Measurements from ENCODE around the gene VPS52. TPM values are rescaled to one million over a fixed set of nuclear protein-coding genes. Genes with fewer than 3 reads are reported as not detected.

Gene VPS52
- total and polyA plus RNA-seq, 4 donors = 37.3 to 59.9 (median 43.9) TPM

- TF ChIP-seq CTCF (IDR thresholded peaks at IDR 0.05; ENCODE audit: control extremely low read depth, extremely low read depth) = no peak
- Histone ChIP-seq H3K4me3 (no peak overlapping the region), H3K4me1 (ENCODE audit: control insufficient read depth in 5 of 5, insufficient read depth in 5 of 5, low read length in 5 of 5) (peaks cover 3 to 42% (median 11%) of the 10 kb centered on the region in 5 donors), H3K27me3 (ENCODE audit: control insufficient read depth in 3 of 3, insufficient read depth in 3 of 3, low read length in 2 of 3) (no peaks in the 10 kb centered on the region), H3K36me3 (ENCODE audit: control insufficient read depth in 4 of 4, insufficient read depth in 4 of 4, low read length in 4 of 4) (peaks cover 0 to 17% (median 6%) of the 10 kb centered on the region in 4 donors), H3K9ac (ENCODE audit: insufficient read depth in 1 of 2, low read length in 2 of 2) (no peak overlapping the region), H3K27ac (ENCODE audit: low read depth in 1 of 2, low read length in 1 of 2) (no peak overlapping the region), H3K9me3 (ENCODE audit: control insufficient read depth in 4 of 4, insufficient read depth in 3 of 4, low read length in 3 of 4) (no peaks in the 10 kb centered on the region)
- no peak for DNase-seq
- no peak for ATAC-seq (ENCODE audit: insufficient read depth, low FRiP score)
- WGBS, 2 donors = 86 to 90% methylated on average over 14 to 17 of the region's 17 CpGs
Measured at GRCh38 chr6:33211136-33211535, 60.5 kb downstream of the VPS52 start.

GRCh38 chr6:33209856-33210255 lies 61.8 kb downstream of the VPS52 start:
- Histone ChIP-seq H3K9ac (ENCODE audit: insufficient read depth in 1 of 2, low read length in 2 of 2) (no peak overlapping the region), H3K9me3 (ENCODE audit: control insufficient read depth in 4 of 4, insufficient read depth in 3 of 4, low read length in 3 of 4) (no peaks in the 10 kb centered on the region), H3K4me1 (ENCODE audit: control insufficient read depth in 5 of 5, insufficient read depth in 5 of 5, low read length in 5 of 5) (peaks cover 4 to 50% (median 16%) of the 10 kb centered on the region in 5 donors), H3K27me3 (ENCODE audit: control insufficient read depth in 3 of 3, insufficient read depth in 3 of 3, low read length in 2 of 3) (no peaks in the 10 kb centered on the region), H3K27ac (ENCODE audit: low read depth in 1 of 2, low read length in 1 of 2) (no peak overlapping the region), H3K4me3 (no peak overlapping the region), H3K36me3 (ENCODE audit: control insufficient read depth in 4 of 4, insufficient read depth in 4 of 4, low read length in 4 of 4) (peaks cover 0 to 17% (median 6%) of the 10 kb centered on the region in 4 donors)
- TF ChIP-seq CTCF (IDR thresholded peaks at IDR 0.05; ENCODE audit: control extremely low read depth, extremely low read depth) = no peak
- ATAC-seq (ENCODE audit: insufficient read depth, low FRiP score) (no peak), DNase-seq (no peak)
- 94 to 96% methylated on average over 10 of the region's 10 CpGs for WGBS, 2 donors

- no peaks in the 10 kb centered on the region for H3K27me3 ChIP-seq (ENCODE audit: control insufficient read depth in 3 of 3, insufficient read depth in 3 of 3, low read length in 2 of 3)
- H3K36me3 ChIP-seq (ENCODE audit: control insufficient read depth in 4 of 4, insufficient read depth in 4 of 4, low read length in 4 of 4) = peaks cover 0 to 20% (median 12%) of the 10 kb centered on the region in 4 donors
- peak within 1 kb of the TSS; percentile 95 to 98 for H3K9ac ChIP-seq (ENCODE audit: insufficient read depth in 1 of 2, low read length in 2 of 2)
- no peaks in the 10 kb centered on the region for H3K9me3 ChIP-seq (ENCODE audit: control insufficient read depth in 4 of 4, insufficient read depth in 3 of 4, low read length in 3 of 4)
- 0% methylated on average over 61 to 86 of the region's 86 CpGs for WGBS, 2 donors
- H3K4me1 ChIP-seq (ENCODE audit: control insufficient read depth in 5 of 5, insufficient read depth in 5 of 5, low read length in 5 of 5) = peaks cover 4 to 48% (median 15%) of the 10 kb centered on the region in 5 donors
- ATAC-seq (ENCODE audit: insufficient read depth, low FRiP score) (peak; percentile 76), DNase-seq (peak; percentile 86 to 90 (median 89))
- peak within 1 kb of the TSS; percentile 60 for H3K4me3 ChIP-seq
- H3K27ac ChIP-seq (ENCODE audit: low read depth in 1 of 2, low read length in 1 of 2) = peak within 1 kb of the TSS; percentile 89 to 92
- no peak for TF ChIP-seq CTCF (IDR thresholded peaks at IDR 0.05; ENCODE audit: control extremely low read depth, extremely low read depth)
Measured at GRCh38 chr6:33208091-33208967, 63.3 kb downstream of the VPS52 start, which contains the start of gene RING1. RING1 (plus strand) TSS chr6:33208500; CDS start chr6:33208823, 323 bp downstream.

All from lung (tissue), 12 donors.